GM23248 (cell line): ENCODE data around the gene ZSWIM2. TPM values are rescaled to one million over a fixed set of nuclear protein-coding genes. Genes with fewer than 3 reads are reported as not detected.

Experiments used
- DNase-seq: peaks from one replicate; pipeline ENCODE4 v3.0.0-alpha.2; 2015
- H2AFZ ChIP-seq: fragments of 200-600 bp; sonication (generic); 2 replicates; pipeline ENCODE4 v1.6.1; 2016; ENCODE audit warnings: antibody characterized with exemption
- H3F3A ChIP-seq: fragments of 200-600 bp; sonication (generic); 2 replicates; pipeline ENCODE4 v1.6.1; 2016; ENCODE audit warnings: mild to moderate bottlenecking, antibody characterized with exemption, mixed run types; ENCODE audit not compliant: insufficient read depth
- H3K27ac ChIP-seq: fragments of 200-600 bp; sonication (generic); 2 replicates; pipeline ENCODE4 v1.5.1; 2016; ENCODE audit warnings: mild to moderate bottlenecking
- H3K27me3 ChIP-seq: fragments of 200-600 bp; sonication (generic); replicated peaks from 2 replicates; pipeline ENCODE4 v1.6.1; 2016; ENCODE audit warnings: mild to moderate bottlenecking; ENCODE audit not compliant: insufficient read depth
- H3K36me3 ChIP-seq: fragments of 200-600 bp; sonication (generic); 2 replicates; pipeline ENCODE4 v1.6.1; 2016; ENCODE audit warnings: low read depth, mild to moderate bottlenecking
- H3K4me1 ChIP-seq: fragments of 200-600 bp; sonication (generic); 2 replicates; pipeline ENCODE4 v1.6.1; 2016; ENCODE audit warnings: mild to moderate bottlenecking; ENCODE audit not compliant: insufficient read depth
- H3K4me2 ChIP-seq: fragments of 200-600 bp; sonication (generic); one replicate; pipeline ENCODE4 v1.6.1; 2016; ENCODE audit warnings: mild to moderate bottlenecking; ENCODE audit not compliant: unreplicated experiment
- H3K4me3 ChIP-seq: fragments of 200-600 bp; sonication (generic); 2 replicates; pipeline ENCODE4 v1.5.1; 2016; ENCODE audit warnings: mild to moderate bottlenecking
- H3K79me2 ChIP-seq: fragments of 200-600 bp; sonication (generic); 2 replicates; pipeline ENCODE4 v1.6.1; 2016; ENCODE audit warnings: mild to moderate bottlenecking; ENCODE audit not compliant: insufficient read depth
- H3K9ac ChIP-seq: fragments of 200-600 bp; sonication (generic); 2 replicates; pipeline ENCODE4 v1.6.1; 2016; ENCODE audit warnings: mild to moderate bottlenecking
- H3K9me2 ChIP-seq: fragments of 200-600 bp; sonication (generic); 2 replicates; pipeline ENCODE4 v1.6.1; 2016; ENCODE audit warnings: mixed run types, mild to moderate bottlenecking, moderate library complexity; ENCODE audit not compliant: insufficient read depth
- H3K9me3 ChIP-seq: fragments of 200-600 bp; sonication (generic); one replicate; pipeline ENCODE4 v1.6.1; 2017; ENCODE audit warnings: low read depth
- H4K20me1 ChIP-seq: fragments of 200-600 bp; sonication (generic); 2 replicates; pipeline ENCODE4 v1.6.0; 2016; ENCODE audit not compliant: insufficient read depth
- EZH2 ChIP-seq: fragments of 200-600 bp; sonication (generic); IDR thresholded peaks from 2 replicates; pipeline ENCODE4 v1.6.1; 2018; ENCODE audit warnings: antibody characterized with exemption, mild to moderate bottlenecking; ENCODE audit not compliant: insufficient read depth, poor library complexity, severe bottlenecking
- EZH2phosphoT487 ChIP-seq: fragments of 200-600 bp; sonication (generic); IDR thresholded peaks from 2 replicates; pipeline ENCODE4 v1.6.1; 2018; ENCODE audit warnings: antibody characterized with exemption, moderate library complexity, mild to moderate bottlenecking, low read depth; ENCODE audit not compliant: insufficient read depth
- WGBS, 2 experiments: methylation state at CpG; one replicate each; pipeline ENCODE4 v1.1.6; 2015 to 2017; ENCODE audit warnings: low lambda C conversion rate in 2 of 2, low coverage in 1 of 2; ENCODE audit errors: missing lambda C conversion rate in 2 of 2; 5-methylcytosine and 5-hydroxymethylcytosine counted together
- in situ Hi-C: fragments of 300-500 bp; cut with MboI; formaldehyde crosslinking; loops from 2 replicates; pipeline ENCODE4 v1.15.0; 2020
- polyA plus RNA-seq: library from polyadenylated mRNA; unstranded; fragments of >200 nt; fragmentation: Nextera tagmentation; extraction: Ambion mirVana; gene quantifications from 2 replicates; pipeline ENCODE4 v1.2.1, GENCODE V29; 2016
- total RNA-seq: library from RNA; depleted of rRNA; stranded (reverse); fragments of >200 nt; shearing (Covaris generic); gene quantifications from 2 replicates; pipeline ENCODE4 v1.2.3, GENCODE V29; 2014

ZSWIM2 gene
- total and polyA plus RNA-seq, 2 experiments from 2014 or later, result not detected

- peak overlapping the region; percentile 83 for H3K4me2 ChIP-seq
- no peak for DNase-seq
- H3K9me2 ChIP-seq, result no peaks in the 10 kb centered on the region; the same call in 1 of the 2 replicates
- H3K36me3 ChIP-seq, result no peaks in the 10 kb centered on the region
- no peak overlapping the region for H2AFZ ChIP-seq
- peaks cover 21% of the 10 kb centered on the region for H3K4me1 ChIP-seq
- no peak overlapping the region for H3K4me3 ChIP-seq
- no peaks in the 10 kb centered on the region for H3K79me2 ChIP-seq
- H3F3A ChIP-seq, result no peaks in the 10 kb centered on the region
- no peak overlapping the region for H3K9ac ChIP-seq
- no peaks in the 10 kb centered on the region for H4K20me1 ChIP-seq
- 83 to 85% methylated on average over 3 of the region's 3 CpGs for WGBS, 2 experiments
- H3K9me3 ChIP-seq, result no peaks in the 10 kb centered on the region
- no peaks in the 10 kb centered on the region for H3K27me3 ChIP-seq
- in situ Hi-C loops, result loop anchor here (25.0 kb wide), 1 partner anchor 330 kb away; no protein-coding TSS in a partner anchor
- no peak overlapping the region for H3K27ac ChIP-seq
- TF ChIP-seq EZH2phosphoT487 (no peak), EZH2 (no peak)
Measured at GRCh38 chr2:186842373-186842772, 6.6 kb downstream of the ZSWIM2 start.

- no peaks in the 10 kb centered on the region for H3K36me3 ChIP-seq
- H3K27ac ChIP-seq, result peak overlapping the region; percentile 3; the same call in 1 of the 2 replicates
- no peaks in the 10 kb centered on the region for H3K27me3 ChIP-seq
- H4K20me1 ChIP-seq, result no peaks in the 10 kb centered on the region
- WGBS, 2 experiments, result 9 to 10% methylated on average over 3 of the region's 3 CpGs
- H3K9me2 ChIP-seq, result no peaks in the 10 kb centered on the region; the same call in 1 of the 2 replicates
- DNase-seq, result peak; percentile 84
- peak overlapping the region; percentile 83 for H3K4me2 ChIP-seq
- in situ Hi-C loops, result loop anchor here (25.0 kb wide), 1 partner anchor 330 kb away; no protein-coding TSS in a partner anchor
- no peak for TF ChIP-seq EZH2phosphoT487
- no peak for TF ChIP-seq EZH2
- H3K79me2 ChIP-seq, result no peaks in the 10 kb centered on the region
- H3K9ac ChIP-seq, result no peak overlapping the region
- H2AFZ ChIP-seq, result no peak overlapping the region
- peak overlapping the region; percentile 49; the same call in 1 of the 2 replicates for H3K4me3 ChIP-seq
- peaks cover 21% of the 10 kb centered on the region for H3K4me1 ChIP-seq
- H3K9me3 ChIP-seq, result no peaks in the 10 kb centered on the region
- no peaks in the 10 kb centered on the region for H3F3A ChIP-seq
Measured at GRCh38 chr2:186841940-186842339, 7.0 kb downstream of the ZSWIM2 start.

GRCh38 chr2:186835628-186836027, 13.3 kb downstream of the ZSWIM2 start:
- 50 to 69% methylated on average over 1 of the region's 1 CpG for WGBS, 2 experiments
- H3K9ac ChIP-seq, result no peak overlapping the region
- no peaks in the 10 kb centered on the region for H4K20me1 ChIP-seq
- no peaks in the 10 kb centered on the region for H3K27me3 ChIP-seq
- peak overlapping the region; percentile 47 for H2AFZ ChIP-seq
- in situ Hi-C loops, result loop anchor here (25.0 kb wide), 1 partner anchor 323 kb away; no protein-coding TSS in a partner anchor
- H3F3A ChIP-seq, result no peaks in the 10 kb centered on the region
- H3K4me2 ChIP-seq, result no peak overlapping the region
- TF ChIP-seq EZH2, result no peak
- no peak for TF ChIP-seq EZH2phosphoT487
- H3K4me1 ChIP-seq, result peaks cover 4% of the 10 kb centered on the region
- no peaks in the 10 kb centered on the region for H3K36me3 ChIP-seq
- no peaks in the 10 kb centered on the region for H3K9me3 ChIP-seq
- H3K9me2 ChIP-seq, result no peaks in the 10 kb centered on the region
- H3K4me3 ChIP-seq, result no peak overlapping the region
- no peaks in the 10 kb centered on the region for H3K79me2 ChIP-seq
- no peak for DNase-seq
- H3K27ac ChIP-seq, result no peak overlapping the region

- peak overlapping the region; percentile 76 for H3K4me2 ChIP-seq
- no peaks in the 10 kb centered on the region for H4K20me1 ChIP-seq
- H3K9me2 ChIP-seq, result no peaks in the 10 kb centered on the region
- TF ChIP-seq EZH2, result no peak
- no peak for TF ChIP-seq EZH2phosphoT487
- no peaks in the 10 kb centered on the region for H3K79me2 ChIP-seq
- DNase-seq, result peak; percentile 23
- in situ Hi-C loops, result loop anchor here (25.0 kb wide), 1 partner anchor 316 kb away; no protein-coding TSS in a partner anchor
- H3K27me3 ChIP-seq, result no peaks in the 10 kb centered on the region
- peak overlapping the region; percentile 55 for H2AFZ ChIP-seq
- H3K36me3 ChIP-seq, result no peaks in the 10 kb centered on the region
- no peak overlapping the region for H3K9ac ChIP-seq
- H3K4me3 ChIP-seq, result peak overlapping the region; percentile 24
- peaks cover 7% of the 10 kb centered on the region; the same call in 1 of the 2 replicates for H3F3A ChIP-seq
- no peaks in the 10 kb centered on the region for H3K9me3 ChIP-seq
- WGBS, 2 experiments, result 76 to 83% methylated on average over 2 of the region's 2 CpGs
- H3K4me1 ChIP-seq, result peaks cover 17% of the 10 kb centered on the region
- H3K27ac ChIP-seq, result peak overlapping the region; percentile 40
Measured at GRCh38 chr2:186827862-186828492, 21.0 kb downstream of the ZSWIM2 start.
